GM23338 (cell line): Measurements from ENCODE around the gene NSF. TPM values are rescaled to one million over a fixed set of nuclear protein-coding genes. Genes with fewer than 3 reads are reported as not detected.

Source experiments
- ATAC-seq: fragments of 200-7000 bp; cut with Tn5 transposase; 3 replicates; pipeline ENCODE4 v1.9.1; 2020
- DNase-seq: peaks from one replicate; pipeline ENCODE4 v3.0.0-alpha.2; 2015; ENCODE audit warnings: low spot score
- H2AFZ ChIP-seq: fragments of 200-600 bp; sonication (generic); 2 replicates; pipeline ENCODE4 v1.8.0; 2016; ENCODE audit warnings: antibody characterized with exemption, mild to moderate bottlenecking, moderate library complexity
- H3F3A ChIP-seq: fragments of 200-600 bp; sonication (generic); replicated peaks from 2 replicates; pipeline ENCODE4 v1.8.0; 2017; ENCODE audit warnings: antibody characterized with exemption, mixed run types, low read depth
- H3K27ac ChIP-seq: fragments of 200-600 bp; sonication (generic); 2 replicates; pipeline ENCODE4 v1.6.1; 2016; ENCODE audit warnings: low read depth
- H3K27me3 ChIP-seq: fragments of 200-600 bp; sonication (generic); 2 replicates; pipeline ENCODE4 v1.8.0; 2016; ENCODE audit warnings: mild to moderate bottlenecking, mixed run types, moderate library complexity; ENCODE audit not compliant: insufficient read depth
- H3K36me3 ChIP-seq: fragments of 200-600 bp; sonication (generic); 2 replicates; pipeline ENCODE4 v1.8.0; 2016; ENCODE audit warnings: mild to moderate bottlenecking; ENCODE audit not compliant: insufficient read depth
- H3K4me1 ChIP-seq: fragments of 200-600 bp; sonication (generic); 2 replicates; pipeline ENCODE4 v1.8.0; 2016; ENCODE audit warnings: mild to moderate bottlenecking, moderate library complexity; ENCODE audit not compliant: insufficient read depth
- H3K4me2 ChIP-seq: fragments of 200-600 bp; sonication (generic); 2 replicates; pipeline ENCODE4 v1.7.1; 2017; ENCODE audit warnings: mixed run types
- H3K4me3 ChIP-seq: fragments of 200-600 bp; sonication (generic); 2 replicates; pipeline ENCODE4 v1.6.1; 2016; ENCODE audit warnings: mixed run types
- H3K79me2 ChIP-seq: fragments of 200-600 bp; sonication (generic); replicated peaks from 2 replicates; pipeline ENCODE4 v1.8.0; 2017; ENCODE audit warnings: mild to moderate bottlenecking; ENCODE audit not compliant: insufficient read depth
- H3K9me2 ChIP-seq: fragments of 200-600 bp; sonication (generic); 2 replicates; pipeline ENCODE4 v1.8.0; 2017; ENCODE audit not compliant: insufficient read depth
- H4K20me1 ChIP-seq: fragments of 200-600 bp; sonication (generic); replicated peaks from 2 replicates; pipeline ENCODE4 v1.8.0; 2017; ENCODE audit warnings: mild to moderate bottlenecking; ENCODE audit not compliant: insufficient read depth
- H3K27ac Mint-ChIP-seq: 2 replicates; pipeline ENCODE4 v1.8.0; 2020; ENCODE audit warnings: inconsistent platforms, mild to moderate bottlenecking, moderate library complexity, mixed read lengths
- H3K27me3 Mint-ChIP-seq: 3 replicates; pipeline ENCODE4 v1.8.0; 2022; ENCODE audit warnings: low read depth, mild to moderate bottlenecking, moderate library complexity, mixed read lengths, inconsistent platforms; ENCODE audit not compliant: insufficient read depth, poor library complexity
- H3K36me3 Mint-ChIP-seq: 3 replicates; pipeline ENCODE4 v1.8.0; 2021; ENCODE audit warnings: low read depth, mild to moderate bottlenecking, inconsistent platforms, moderate library complexity, mixed read lengths
- H3K4me1 Mint-ChIP-seq: 3 replicates; pipeline ENCODE4 v1.8.0; 2020; ENCODE audit warnings: mild to moderate bottlenecking, inconsistent platforms, mixed read lengths
- H3K4me3 Mint-ChIP-seq: 3 replicates; pipeline ENCODE4 v1.8.0; 2021; ENCODE audit warnings: moderate library complexity, mild to moderate bottlenecking, inconsistent platforms, mixed read lengths
- H3K9me3 Mint-ChIP-seq: 3 replicates; pipeline ENCODE4 v1.8.0; 2020; ENCODE audit warnings: moderate library complexity, mild to moderate bottlenecking, inconsistent platforms, mixed read lengths
- CREB1 ChIP-seq: fragments of 250-450 bp; sonication (Bioruptor Pico); IDR thresholded peaks from 2 replicates; pipeline ENCODE4 v1.5.0; 2020; ENCODE audit warnings: low read depth, mild to moderate bottlenecking, moderate library complexity
- EZH2 ChIP-seq: fragments of 200-600 bp; sonication (generic); IDR thresholded peaks from one replicate; pipeline ENCODE4 v1.8.0; 2017; ENCODE audit warnings: antibody characterized with exemption, mild to moderate bottlenecking, low read depth; ENCODE audit not compliant: unreplicated experiment
- EZH2phosphoT487 ChIP-seq: fragments of 200-600 bp; sonication (generic); IDR thresholded peaks from one replicate; pipeline ENCODE4 v1.8.1; 2018; ENCODE audit warnings: antibody characterized with exemption; ENCODE audit not compliant: unreplicated experiment
- JUNB ChIP-seq: IDR thresholded peaks from one replicate; pipeline ENCODE4 v1.6.1; 2016; ENCODE audit warnings: antibody characterized with exemption; ENCODE audit not compliant: unreplicated experiment
- NANOG ChIP-seq: IDR thresholded peaks from 2 replicates; pipeline ENCODE4 v1.6.1; 2016; ENCODE audit warnings: antibody characterized with exemption, borderline replicate concordance
- POLR2AphosphoS5 ChIP-seq: IDR thresholded peaks from 2 replicates; pipeline ENCODE4 v1.6.1; 2016; ENCODE audit warnings: antibody characterized with exemption, low read depth
- REST ChIP-seq: IDR thresholded peaks from one replicate; pipeline ENCODE4 v1.6.1; 2018; ENCODE audit warnings: antibody characterized with exemption; ENCODE audit not compliant: unreplicated experiment
- STAT1 ChIP-seq: IDR thresholded peaks from one replicate; pipeline ENCODE4 v1.6.1; 2016; ENCODE audit warnings: antibody characterized with exemption; ENCODE audit not compliant: unreplicated experiment
- ZNF114 ChIP-seq: fragments of 250-450 bp; sonication (Bioruptor Pico); IDR thresholded peaks from 2 replicates; pipeline ENCODE4 v1.5.0; 2020; ENCODE audit warnings: mild to moderate bottlenecking, moderate library complexity
- ZNF331 ChIP-seq: fragments of 250-450 bp; sonication (Bioruptor Pico); IDR thresholded peaks from 2 replicates; pipeline ENCODE4 v1.5.0; 2020; ENCODE audit warnings: low read depth, mild to moderate bottlenecking, moderate library complexity
- ZNF462 ChIP-seq: fragments of 250-450 bp; sonication (Bioruptor Pico); IDR thresholded peaks from 2 replicates; pipeline ENCODE4 v1.5.0; 2020; ENCODE audit warnings: mild to moderate bottlenecking, moderate library complexity
- polyA plus RNA-seq: library from polyadenylated mRNA; unstranded; fragments of >200 nt; fragmentation: Nextera tagmentation; extraction: Ambion mirVana; gene quantifications from 2 replicates; pipeline ENCODE4 v1.2.1, GENCODE V29; 2016
- total RNA-seq: library from RNA; depleted of rRNA; stranded (reverse); fragments of >200 nt; shearing (Covaris generic); gene quantifications from 2 replicates; pipeline ENCODE4 v1.2.3, GENCODE V29; 2014
- TF ChIP-seq, protein P1 (sequence below), 2 experiments: fragments of 200-600 bp in 1 of 2; sonication (generic) in 1 of 2; conservative IDR thresholded peaks; 2 replicates each; pipeline versions ENCODE4 v1.5.1 to v1.6.1; 2016 to 2017; ENCODE audit warnings: antibody characterized with exemption in 2 of 2, low read depth in 2 of 2, mild to moderate bottlenecking in 2 of 2, moderate library complexity in 1 of 2
- TF ChIP-seq, protein P2 (sequence below): IDR thresholded peaks from 2 replicates; pipeline ENCODE4 v1.6.1; 2016; ENCODE audit warnings: antibody characterized with exemption

The NSF gene
- total and polyA plus RNA-seq, 2 experiments from 2014 or later: 12.5 to 26.5 TPM

DNA sequence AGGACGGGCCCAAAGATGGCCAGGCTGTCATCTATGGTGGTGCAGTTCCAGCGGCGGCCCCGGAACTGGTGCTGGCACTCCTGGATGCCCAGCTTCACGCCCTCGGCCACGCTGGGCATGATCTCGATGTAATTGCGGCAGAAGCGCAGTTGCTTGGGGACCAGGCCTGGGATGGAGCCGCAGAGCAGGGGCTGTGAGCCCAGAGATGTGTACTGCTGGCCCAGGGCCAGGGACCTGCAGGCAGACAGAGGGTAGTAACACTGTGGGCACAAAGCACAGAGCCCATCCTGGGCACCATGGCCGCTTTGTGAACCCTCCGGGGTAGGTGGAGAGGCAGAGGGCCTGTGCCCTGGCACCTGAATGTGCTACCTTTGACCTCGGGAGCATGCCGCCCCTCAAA, 183.2 kb downstream of the NSF start:
- H3K27me3 Mint-ChIP-seq: peaks cover 87% of the 10 kb centered on the region
- H3K79me2 ChIP-seq: no peaks in the 10 kb centered on the region
- H3K36me3 Mint-ChIP-seq: peaks cover 7% of the 10 kb centered on the region; the same call in 1 of the 3 replicates
- peaks cover 5% of the 10 kb centered on the region; the same call in 1 of the 2 replicates for H4K20me1 ChIP-seq
- H2AFZ ChIP-seq: no peak overlapping the region
- H3K9me3 Mint-ChIP-seq: peaks cover 6% of the 10 kb centered on the region; the same call in 2 of the 3 replicates
- peak overlapping the region; percentile 65 for H3K4me2 ChIP-seq
- peaks cover 32% of the 10 kb centered on the region for H3K4me1 Mint-ChIP-seq
- ATAC-seq (no peak), DNase-seq (no peak)
- H3K4me3 Mint-ChIP-seq: peak overlapping the region; percentile 12; the same call in 1 of the 3 replicates
- H3F3A ChIP-seq: 0 out of 2 replicates have a peak, but pooled peaks cover 8% of the 10 kb centered on the region
- no peaks in the 10 kb centered on the region for H3K36me3 ChIP-seq
- H3K27me3 ChIP-seq: peaks cover 84% of the 10 kb centered on the region
- H3K9me2 ChIP-seq: no peaks in the 10 kb centered on the region
- H3K27ac ChIP-seq: no peak overlapping the region
- H3K4me1 ChIP-seq: peaks cover 29% of the 10 kb centered on the region
- H3K27ac Mint-ChIP-seq: no peak overlapping the region
- H3K4me3 ChIP-seq: no peak overlapping the region
- TF ChIP-seq EZH2: no peak
- TF ChIP-seq, protein P1, sequence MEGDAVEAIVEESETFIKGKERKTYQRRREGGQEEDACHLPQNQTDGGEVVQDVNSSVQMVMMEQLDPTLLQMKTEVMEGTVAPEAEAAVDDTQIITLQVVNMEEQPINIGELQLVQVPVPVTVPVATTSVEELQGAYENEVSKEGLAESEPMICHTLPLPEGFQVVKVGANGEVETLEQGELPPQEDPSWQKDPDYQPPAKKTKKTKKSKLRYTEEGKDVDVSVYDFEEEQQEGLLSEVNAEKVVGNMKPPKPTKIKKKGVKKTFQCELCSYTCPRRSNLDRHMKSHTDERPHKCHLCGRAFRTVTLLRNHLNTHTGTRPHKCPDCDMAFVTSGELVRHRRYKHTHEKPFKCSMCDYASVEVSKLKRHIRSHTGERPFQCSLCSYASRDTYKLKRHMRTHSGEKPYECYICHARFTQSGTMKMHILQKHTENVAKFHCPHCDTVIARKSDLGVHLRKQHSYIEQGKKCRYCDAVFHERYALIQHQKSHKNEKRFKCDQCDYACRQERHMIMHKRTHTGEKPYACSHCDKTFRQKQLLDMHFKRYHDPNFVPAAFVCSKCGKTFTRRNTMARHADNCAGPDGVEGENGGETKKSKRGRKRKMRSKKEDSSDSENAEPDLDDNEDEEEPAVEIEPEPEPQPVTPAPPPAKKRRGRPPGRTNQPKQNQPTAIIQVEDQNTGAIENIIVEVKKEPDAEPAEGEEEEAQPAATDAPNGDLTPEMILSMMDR (conservative IDR thresholded peaks at IDR 0.05; ENCODE audit: low read depth in 2 of 2): no peak
- TF ChIP-seq EZH2phosphoT487: no peak
- no peak for TF ChIP-seq STAT1
- no peak for TF ChIP-seq CREB1 (CRISPR knock-in tag)
- TF ChIP-seq, protein P2, sequence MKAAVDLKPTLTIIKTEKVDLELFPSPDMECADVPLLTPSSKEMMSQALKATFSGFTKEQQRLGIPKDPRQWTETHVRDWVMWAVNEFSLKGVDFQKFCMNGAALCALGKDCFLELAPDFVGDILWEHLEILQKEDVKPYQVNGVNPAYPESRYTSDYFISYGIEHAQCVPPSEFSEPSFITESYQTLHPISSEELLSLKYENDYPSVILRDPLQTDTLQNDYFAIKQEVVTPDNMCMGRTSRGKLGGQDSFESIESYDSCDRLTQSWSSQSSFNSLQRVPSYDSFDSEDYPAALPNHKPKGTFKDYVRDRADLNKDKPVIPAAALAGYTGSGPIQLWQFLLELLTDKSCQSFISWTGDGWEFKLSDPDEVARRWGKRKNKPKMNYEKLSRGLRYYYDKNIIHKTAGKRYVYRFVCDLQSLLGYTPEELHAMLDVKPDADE: no peak
- TF ChIP-seq JUNB: no peak
- no peak for TF ChIP-seq REST
- no peak for TF ChIP-seq ZNF462
- TF ChIP-seq POLR2AphosphoS5: no peak
- TF ChIP-seq ZNF331 (CRISPR knock-in tag): no peak
- TF ChIP-seq NANOG: no peak
- no peak for TF ChIP-seq ZNF114 (CRISPR knock-in tag)
